Type B pancreatic cell (in vitro differentiated cells): ENCODE measurements around the gene ELMO2. TPM values are rescaled to one million over a fixed set of nuclear protein-coding genes. Genes with fewer than 3 reads are reported as not detected.

Experiments used
- DNase-seq: peaks from one replicate; pipeline ENCODE4 v3.0.0; 2021; ENCODE audit warnings: mixed read lengths; ENCODE audit not compliant: unreplicated experiment; ENCODE audit errors: extremely low spot score
- H3K27ac Mint-ChIP-seq: 2 replicates; pipeline ENCODE4 v1.8.0; 2021; ENCODE audit warnings: mild to moderate bottlenecking, mixed read lengths
- H3K27me3 Mint-ChIP-seq: 2 replicates; pipeline ENCODE4 v1.8.0; 2021; ENCODE audit warnings: mixed read lengths
- H3K36me3 Mint-ChIP-seq: 2 replicates; pipeline ENCODE4 v1.8.0; 2021; ENCODE audit warnings: mixed read lengths
- H3K4me1 Mint-ChIP-seq: one replicate; pipeline ENCODE4 v1.8.0; 2021; ENCODE audit warnings: mixed read lengths; ENCODE audit not compliant: unreplicated experiment
- H3K4me3 Mint-ChIP-seq: 2 replicates; pipeline ENCODE4 v1.8.0; 2021; ENCODE audit warnings: mild to moderate bottlenecking, mixed read lengths
- H3K9me3 Mint-ChIP-seq: 2 replicates; pipeline ENCODE4 v1.8.0; 2021; ENCODE audit warnings: mixed read lengths
- total RNA-seq: library from RNA; stranded (reverse); gene quantifications from 2 replicates; pipeline ENCODE4 v1.2.1, GENCODE V29; 2021; ENCODE audit warnings: low replicate concordance
- TF ChIP-seq, protein P1 (sequence below): fragments of 200-600 bp; sonication (generic); conservative IDR thresholded peaks from 2 replicates; pipeline ENCODE4 v1.5.0; 2021; ENCODE audit warnings: antibody characterized with exemption, mild to moderate bottlenecking

Gene ELMO2
- total RNA-seq, 1 donor from 2014 or later, result 49.1 TPM

- no peaks in the 10 kb centered on the region for H3K36me3 Mint-ChIP-seq
- no peak for DNase-seq
- peaks cover 19% of the 10 kb centered on the region for H3K4me1 Mint-ChIP-seq
- no peaks in the 10 kb centered on the region for H3K9me3 Mint-ChIP-seq
- H3K27ac Mint-ChIP-seq, result no peak overlapping the region
- H3K4me3 Mint-ChIP-seq, result no peak overlapping the region
- peaks cover 43% of the 10 kb centered on the region for H3K27me3 Mint-ChIP-seq
- TF ChIP-seq, protein P1, sequence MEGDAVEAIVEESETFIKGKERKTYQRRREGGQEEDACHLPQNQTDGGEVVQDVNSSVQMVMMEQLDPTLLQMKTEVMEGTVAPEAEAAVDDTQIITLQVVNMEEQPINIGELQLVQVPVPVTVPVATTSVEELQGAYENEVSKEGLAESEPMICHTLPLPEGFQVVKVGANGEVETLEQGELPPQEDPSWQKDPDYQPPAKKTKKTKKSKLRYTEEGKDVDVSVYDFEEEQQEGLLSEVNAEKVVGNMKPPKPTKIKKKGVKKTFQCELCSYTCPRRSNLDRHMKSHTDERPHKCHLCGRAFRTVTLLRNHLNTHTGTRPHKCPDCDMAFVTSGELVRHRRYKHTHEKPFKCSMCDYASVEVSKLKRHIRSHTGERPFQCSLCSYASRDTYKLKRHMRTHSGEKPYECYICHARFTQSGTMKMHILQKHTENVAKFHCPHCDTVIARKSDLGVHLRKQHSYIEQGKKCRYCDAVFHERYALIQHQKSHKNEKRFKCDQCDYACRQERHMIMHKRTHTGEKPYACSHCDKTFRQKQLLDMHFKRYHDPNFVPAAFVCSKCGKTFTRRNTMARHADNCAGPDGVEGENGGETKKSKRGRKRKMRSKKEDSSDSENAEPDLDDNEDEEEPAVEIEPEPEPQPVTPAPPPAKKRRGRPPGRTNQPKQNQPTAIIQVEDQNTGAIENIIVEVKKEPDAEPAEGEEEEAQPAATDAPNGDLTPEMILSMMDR, result no peak
These were observed 67.4 kb downstream of the ELMO2 start for GRCh38 chr20:46339037-46339436.

- peaks cover 26% of the 10 kb centered on the region for H3K27me3 Mint-ChIP-seq
- no peak overlapping the region for H3K4me3 Mint-ChIP-seq
- no peak for DNase-seq
- no peaks in the 10 kb centered on the region for H3K36me3 Mint-ChIP-seq
- no peaks in the 10 kb centered on the region for H3K9me3 Mint-ChIP-seq
- peaks cover 10% of the 10 kb centered on the region for H3K4me1 Mint-ChIP-seq
- TF ChIP-seq, protein P1, result no peak
- H3K27ac Mint-ChIP-seq, result no peak overlapping the region
These were observed 69.7 kb downstream of the ELMO2 start for GRCh38 chr20:46336735-46337134.

DNA sequence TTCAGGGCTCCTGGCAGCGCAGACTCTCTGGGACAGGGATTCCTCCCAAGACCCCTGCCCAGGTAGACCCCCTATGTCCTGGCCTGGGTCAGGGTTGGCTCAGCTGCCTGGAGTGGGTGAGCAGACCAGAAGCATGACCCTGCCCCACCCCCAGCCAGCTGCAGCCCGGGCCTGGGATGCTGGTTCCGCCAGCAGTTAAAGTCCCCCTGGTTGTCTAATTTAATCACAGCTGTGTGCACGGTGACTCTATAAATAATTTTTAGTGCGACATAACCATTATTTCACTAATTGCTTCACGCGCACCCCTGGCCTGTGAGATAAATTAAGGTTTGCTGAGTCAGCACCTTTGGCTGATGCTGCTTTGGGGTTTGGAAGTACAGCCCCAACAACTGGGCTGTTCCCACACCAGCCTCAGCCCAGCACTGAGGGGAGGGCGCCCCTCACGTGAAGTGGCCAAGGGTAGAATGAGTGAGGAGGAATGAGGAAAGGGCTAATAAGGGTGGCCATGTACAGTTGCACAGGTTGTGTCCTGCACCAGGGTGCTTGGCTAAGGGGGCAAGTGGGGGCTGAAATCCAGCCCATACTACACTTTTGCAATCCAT lies 72.0 kb downstream of the ELMO2 start:
- DNase-seq, result no peak
- Mint-ChIP-seq H3K4me1 (peaks cover 15% of the 10 kb centered on the region), H3K27ac (no peak overlapping the region), H3K36me3 (no peaks in the 10 kb centered on the region), H3K4me3 (no peak overlapping the region), H3K9me3 (no peaks in the 10 kb centered on the region), H3K27me3 (peaks cover 19% of the 10 kb centered on the region)
- TF ChIP-seq, protein P1, result no peak

DNA sequence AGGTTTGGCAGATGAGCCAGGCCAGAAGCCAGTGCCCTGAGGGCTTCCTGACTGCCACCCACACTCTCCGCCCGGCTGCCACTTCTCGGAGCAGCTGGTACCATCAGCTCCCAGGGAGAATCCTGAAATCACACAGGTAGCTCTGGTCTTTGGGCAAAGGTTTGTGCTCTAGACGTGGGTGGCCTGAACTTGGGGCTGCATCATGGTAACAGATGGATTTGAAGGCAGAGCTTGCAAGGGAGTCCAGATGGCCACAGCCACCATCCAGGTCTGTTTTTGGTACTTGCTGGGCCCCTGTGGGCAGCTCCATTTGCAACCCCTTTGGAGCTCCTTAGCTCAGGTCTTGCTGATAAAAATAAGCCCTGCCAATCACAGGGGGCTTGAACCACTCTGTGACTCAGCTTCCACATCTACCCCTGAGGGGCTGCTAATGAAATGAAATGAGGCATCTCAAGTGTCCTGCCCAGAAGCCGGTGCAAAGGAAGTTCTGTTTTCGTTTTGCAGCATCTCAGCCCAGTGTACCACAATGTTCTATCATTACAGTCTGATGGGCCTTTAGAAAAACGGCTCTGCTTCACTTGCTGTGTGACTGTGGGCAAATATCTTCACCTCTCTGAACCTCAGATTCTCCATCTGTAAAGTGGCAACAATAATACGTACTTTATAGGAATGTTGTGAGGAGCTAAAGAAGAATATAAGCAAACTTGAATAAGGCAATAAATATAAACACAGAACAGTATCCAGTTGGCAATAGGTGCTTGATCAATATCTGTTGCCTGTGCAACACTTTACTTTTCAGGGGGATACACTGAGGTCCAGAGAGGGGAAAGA lies 73.0 kb downstream of the ELMO2 start:
- TF ChIP-seq, protein P1, result no peak
- Mint-ChIP-seq H3K9me3 (no peaks in the 10 kb centered on the region), H3K27me3 (peaks cover 12% of the 10 kb centered on the region), H3K27ac (no peak overlapping the region), H3K4me1 (peaks cover 14% of the 10 kb centered on the region), H3K4me3 (no peak overlapping the region), H3K36me3 (no peaks in the 10 kb centered on the region)
- no peak for DNase-seq

DNA sequence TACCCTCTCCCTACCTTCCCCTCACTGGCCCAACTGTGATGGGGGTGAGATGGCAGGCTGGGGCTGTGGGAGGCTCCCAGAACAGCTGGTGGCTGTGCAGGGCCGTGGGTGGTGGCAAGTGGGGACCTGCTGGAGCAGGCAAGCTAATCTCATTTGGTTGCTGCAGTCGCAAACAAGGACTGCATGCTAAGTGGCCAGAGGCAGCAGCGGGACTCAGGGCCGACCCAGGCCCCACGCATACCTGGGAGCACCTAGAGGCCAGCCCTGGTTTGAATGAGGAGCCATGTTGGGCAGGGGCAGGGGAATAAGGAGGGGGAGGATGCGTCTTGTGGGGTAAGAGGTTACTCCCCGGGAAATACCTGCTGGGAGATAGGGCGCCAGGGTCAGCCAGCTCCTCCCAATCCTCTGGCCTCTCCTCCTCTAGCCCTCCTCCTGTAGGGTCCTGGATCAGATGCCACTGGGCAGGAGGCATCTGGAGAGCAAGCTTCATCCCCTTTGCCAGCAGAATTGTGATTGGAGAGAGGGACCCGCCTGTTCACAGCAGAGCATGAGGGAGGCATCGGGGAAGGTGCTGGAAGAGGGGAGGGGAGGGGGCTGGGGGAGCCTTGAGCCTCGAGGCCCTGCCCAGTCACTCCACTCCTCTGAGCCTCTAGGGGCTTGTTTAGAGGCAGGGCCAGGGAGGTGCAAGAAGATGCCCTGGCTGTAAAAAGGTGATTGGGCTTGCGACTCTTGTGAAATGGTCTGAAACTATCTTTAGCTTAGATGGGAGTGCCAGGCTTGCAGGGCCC lies 73.8 kb downstream of the ELMO2 start:
- Mint-ChIP-seq H3K27ac (no peak overlapping the region), H3K4me3 (no peak overlapping the region), H3K27me3 (peaks cover 12% of the 10 kb centered on the region), H3K4me1 (peaks cover 14% of the 10 kb centered on the region), H3K9me3 (no peaks in the 10 kb centered on the region), H3K36me3 (no peaks in the 10 kb centered on the region)
- TF ChIP-seq, protein P1, result no peak
- DNase-seq, result no peak
